A673 (cell line): ENCODE measurements around the gene ZIK1.

Experiments
- CTCF ChIP-seq: fragments of 300-800, 200-600 bp; sonication (generic); conservative IDR thresholded peaks from 2 replicates; pipeline ENCODE4 v1.5.1; 2017; ENCODE audit warnings: low read depth, mild to moderate bottlenecking, antibody characterized with exemption, low read length, moderate library complexity, mixed read lengths
- EZH2 ChIP-seq: fragments of 200-600 bp; sonication (generic); IDR thresholded peaks from 2 replicates; pipeline ENCODE4 v1.6.1; 2017; ENCODE audit warnings: borderline replicate concordance, low read depth, mild to moderate bottlenecking, mixed read lengths, antibody characterized with exemption, low read length; ENCODE audit not compliant: poor library complexity, severe bottlenecking

GRCh38 chr19:57641715-57642234, 57.8 kb downstream of the ZIK1 start:
- TF ChIP-seq CTCF: no peak
- no peak for TF ChIP-seq EZH2
